ENCODE data around the gene TEX10. TPM values are rescaled to one million over a fixed set of nuclear protein-coding genes. Genes with fewer than 3 reads are reported as not detected.

TEX10 gene
- polyA plus RNA-seq, 1 of the 3 experiments (the other 2 are of a cell fraction), result 12.7 TPM

DNA sequence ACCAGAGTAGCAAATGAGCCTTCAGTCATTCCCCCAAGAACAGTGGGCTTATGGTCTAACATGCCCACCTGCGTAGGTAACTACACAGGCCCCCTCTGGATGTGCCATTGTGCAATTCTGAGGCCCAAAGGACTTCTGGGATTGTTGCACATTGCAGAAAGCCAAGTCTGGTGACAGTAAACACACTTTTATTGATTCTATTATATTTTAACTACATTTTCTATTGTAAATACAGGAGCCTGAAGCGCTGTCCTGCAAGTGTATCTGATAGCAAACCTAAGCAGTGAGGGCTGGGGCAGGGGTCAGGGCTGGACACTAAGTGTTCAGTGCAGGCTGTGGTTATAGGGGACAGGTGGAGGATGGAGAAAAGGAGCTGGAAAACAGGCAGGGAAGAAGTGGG is 57.5 kb downstream of the TEX10 start:
- ChIA-PET CTCF (no interaction called here), POLR2A (no interaction called here)
- no peaks in the 10 kb centered on the region; a peak in 1 of 4 replicates for H3K4me1 ChIP-seq (ENCODE audit: control insufficient read depth in 1 of 2, insufficient read depth in 2 of 2, low read depth in 1 of 2, low read length in 1 of 2)
- DNase-seq, result no peak
- TF ChIP-seq, protein P1, sequence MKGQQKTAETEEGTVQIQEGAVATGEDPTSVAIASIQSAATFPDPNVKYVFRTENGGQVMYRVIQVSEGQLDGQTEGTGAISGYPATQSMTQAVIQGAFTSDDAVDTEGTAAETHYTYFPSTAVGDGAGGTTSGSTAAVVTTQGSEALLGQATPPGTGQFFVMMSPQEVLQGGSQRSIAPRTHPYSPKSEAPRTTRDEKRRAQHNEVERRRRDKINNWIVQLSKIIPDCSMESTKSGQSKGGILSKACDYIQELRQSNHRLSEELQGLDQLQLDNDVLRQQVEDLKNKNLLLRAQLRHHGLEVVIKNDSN (IDR thresholded peaks at IDR 0.05; ENCODE audit: borderline replicate concordance, low read depth), result no peak
- TF ChIP-seq TCF12 (IDR thresholded peaks at IDR 0.05), result no peak
- no peak for TF ChIP-seq GABPA (IDR thresholded peaks at IDR 0.05; ENCODE audit: low read depth)
- TF ChIP-seq, protein P2, sequence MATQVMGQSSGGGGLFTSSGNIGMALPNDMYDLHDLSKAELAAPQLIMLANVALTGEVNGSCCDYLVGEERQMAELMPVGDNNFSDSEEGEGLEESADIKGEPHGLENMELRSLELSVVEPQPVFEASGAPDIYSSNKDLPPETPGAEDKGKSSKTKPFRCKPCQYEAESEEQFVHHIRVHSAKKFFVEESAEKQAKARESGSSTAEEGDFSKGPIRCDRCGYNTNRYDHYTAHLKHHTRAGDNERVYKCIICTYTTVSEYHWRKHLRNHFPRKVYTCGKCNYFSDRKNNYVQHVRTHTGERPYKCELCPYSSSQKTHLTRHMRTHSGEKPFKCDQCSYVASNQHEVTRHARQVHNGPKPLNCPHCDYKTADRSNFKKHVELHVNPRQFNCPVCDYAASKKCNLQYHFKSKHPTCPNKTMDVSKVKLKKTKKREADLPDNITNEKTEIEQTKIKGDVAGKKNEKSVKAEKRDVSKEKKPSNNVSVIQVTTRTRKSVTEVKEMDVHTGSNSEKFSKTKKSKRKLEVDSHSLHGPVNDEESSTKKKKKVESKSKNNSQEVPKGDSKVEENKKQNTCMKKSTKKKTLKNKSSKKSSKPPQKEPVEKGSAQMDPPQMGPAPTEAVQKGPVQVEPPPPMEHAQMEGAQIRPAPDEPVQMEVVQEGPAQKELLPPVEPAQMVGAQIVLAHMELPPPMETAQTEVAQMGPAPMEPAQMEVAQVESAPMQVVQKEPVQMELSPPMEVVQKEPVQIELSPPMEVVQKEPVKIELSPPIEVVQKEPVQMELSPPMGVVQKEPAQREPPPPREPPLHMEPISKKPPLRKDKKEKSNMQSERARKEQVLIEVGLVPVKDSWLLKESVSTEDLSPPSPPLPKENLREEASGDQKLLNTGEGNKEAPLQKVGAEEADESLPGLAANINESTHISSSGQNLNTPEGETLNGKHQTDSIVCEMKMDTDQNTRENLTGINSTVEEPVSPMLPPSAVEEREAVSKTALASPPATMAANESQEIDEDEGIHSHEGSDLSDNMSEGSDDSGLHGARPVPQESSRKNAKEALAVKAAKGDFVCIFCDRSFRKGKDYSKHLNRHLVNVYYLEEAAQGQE (IDR thresholded peaks at IDR 0.05; ENCODE audit: low read depth, low read length), result no peak
- TF ChIP-seq RCOR1 (IDR thresholded peaks at IDR 0.05; ENCODE audit: low read length), result no peak
- TF ChIP-seq, protein P3, sequence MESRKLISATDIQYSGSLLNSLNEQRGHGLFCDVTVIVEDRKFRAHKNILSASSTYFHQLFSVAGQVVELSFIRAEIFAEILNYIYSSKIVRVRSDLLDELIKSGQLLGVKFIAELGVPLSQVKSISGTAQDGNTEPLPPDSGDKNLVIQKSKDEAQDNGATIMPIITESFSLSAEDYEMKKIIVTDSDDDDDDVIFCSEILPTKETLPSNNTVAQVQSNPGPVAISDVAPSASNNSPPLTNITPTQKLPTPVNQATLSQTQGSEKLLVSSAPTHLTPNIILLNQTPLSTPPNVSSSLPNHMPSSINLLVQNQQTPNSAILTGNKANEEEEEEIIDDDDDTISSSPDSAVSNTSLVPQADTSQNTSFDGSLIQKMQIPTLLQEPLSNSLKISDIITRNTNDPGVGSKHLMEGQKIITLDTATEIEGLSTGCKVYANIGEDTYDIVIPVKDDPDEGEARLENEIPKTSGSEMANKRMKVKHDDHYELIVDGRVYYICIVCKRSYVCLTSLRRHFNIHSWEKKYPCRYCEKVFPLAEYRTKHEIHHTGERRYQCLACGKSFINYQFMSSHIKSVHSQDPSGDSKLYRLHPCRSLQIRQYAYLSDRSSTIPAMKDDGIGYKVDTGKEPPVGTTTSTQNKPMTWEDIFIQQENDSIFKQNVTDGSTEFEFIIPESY (IDR thresholded peaks at IDR 0.05; ENCODE audit: borderline replicate concordance, low read depth), result no peak
- TF ChIP-seq GATA2 (CRISPR knock-in tag; IDR thresholded peaks at IDR 0.05), result no peak
- TF ChIP-seq MEF2A (IDR thresholded peaks at IDR 0.05; ENCODE audit: borderline replicate concordance, low read depth), result no peak
- TF ChIP-seq, protein P4, sequence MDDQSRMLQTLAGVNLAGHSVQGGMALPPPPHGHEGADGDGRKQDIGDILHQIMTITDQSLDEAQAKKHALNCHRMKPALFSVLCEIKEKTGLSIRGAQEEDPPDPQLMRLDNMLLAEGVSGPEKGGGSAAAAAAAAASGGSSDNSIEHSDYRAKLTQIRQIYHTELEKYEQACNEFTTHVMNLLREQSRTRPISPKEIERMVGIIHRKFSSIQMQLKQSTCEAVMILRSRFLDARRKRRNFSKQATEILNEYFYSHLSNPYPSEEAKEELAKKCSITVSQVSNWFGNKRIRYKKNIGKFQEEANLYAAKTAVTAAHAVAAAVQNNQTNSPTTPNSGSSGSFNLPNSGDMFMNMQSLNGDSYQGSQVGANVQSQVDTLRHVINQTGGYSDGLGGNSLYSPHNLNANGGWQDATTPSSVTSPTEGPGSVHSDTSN (IDR thresholded peaks at IDR 0.05), result no peak
- TF ChIP-seq MXI1 (IDR thresholded peaks at IDR 0.05; ENCODE audit: low read depth, low read length), result no peak
- no peak for TF ChIP-seq RAD21 (IDR thresholded peaks at IDR 0.05; ENCODE audit: low read length)
- H3K27ac ChIP-seq (ENCODE audit: low read depth in 2 of 2, low read length in 1 of 2), result no peak overlapping the region
- H2AFZ ChIP-seq (ENCODE audit: low read depth), result no peak overlapping the region
- WGBS (ENCODE audit: low lambda C conversion rate), result 91% methylated on average over 2 of the region's 2 CpGs
- no peaks in the 10 kb centered on the region for H3K27me3 ChIP-seq (ENCODE audit: insufficient read depth)
- no peak overlapping the region for H3K4me2 ChIP-seq
- H3K4me3 ChIP-seq (ENCODE audit: low read depth in 2 of 2, low read length in 1 of 2), result no peak overlapping the region
- H3K9ac ChIP-seq, result no peak overlapping the region
- peaks cover 80% of the 10 kb centered on the region for H3K79me2 ChIP-seq (ENCODE audit: insufficient read depth)
- 0 out of 2 replicates have a peak, but pooled peaks cover 3% of the 10 kb centered on the region for H4K20me1 ChIP-seq (ENCODE audit: insufficient read depth)
- H3K9me2 ChIP-seq, result no peaks in the 10 kb centered on the region
- H3F3A ChIP-seq (replicated peaks; ENCODE audit: insufficient read depth), result peaks cover 3% of the 10 kb centered on the region
- H3K36me3 ChIP-seq (replicated peaks in 1 of 2; ENCODE audit: control insufficient read depth in 1 of 2, insufficient read depth in 2 of 2, low read length in 1 of 2), result peaks cover 57 to 88% of the 10 kb centered on the region in 2 experiments
- no peaks in the 10 kb centered on the region for H3K9me3 ChIP-seq
